ENCODE data around the gene TRIM47. TPM values are rescaled to one million over a fixed set of nuclear protein-coding genes. Genes with fewer than 3 reads are reported as not detected.

The TRIM47 gene
- total RNA-seq, 1 experiment from 2014 or later: 86.7 TPM

GRCh38 chr17:75920045-75920560 lies 41.7 kb upstream of the TRIM47 start (continued):
- TF ChIP-seq SRF (IDR thresholded peaks at IDR 0.05; ENCODE audit: low read depth): no peak
- TF ChIP-seq TCF7L2 (IDR thresholded peaks at IDR 0.05; ENCODE audit: borderline replicate concordance, extremely low read depth, insufficient read depth, insufficient read length): no peak
- TF ChIP-seq CEBPB (IDR thresholded peaks at IDR 0.05; ENCODE audit: low read depth): no peak
- TF ChIP-seq YY1 (IDR thresholded peaks at IDR 0.05; ENCODE audit: extremely low read depth, insufficient replicate concordance, low read depth, low read length): no peak

- peaks cover 0 to 8% of the 10 kb centered on the region in 2 experiments; a peak in 2 of 4 replicates for H3K4me1 ChIP-seq (ENCODE audit: control insufficient read depth in 1 of 2, insufficient read depth in 2 of 2, low read length in 2 of 2)
- CTCF ChIA-PET: interaction anchor here (0.6 kb wide), 1 partner anchor 14 kb away, joined by 4 read pairs; no protein-coding TSS in a partner anchor
- H2AFZ ChIP-seq (ENCODE audit: low read depth, low read length, poor library complexity, severe bottlenecking): no peak overlapping the region
- POLR2A ChIA-PET: interaction anchor here (0.9 kb wide), 1 partner anchor 140 kb away, joined by 3 read pairs; a partner anchor contains a TSS
- intact Hi-C loops (cut with micrococcal nuclease): no loop called here
- no TSS peak for BruUV-seq (replicated peaks)
- no peaks in the 10 kb centered on the region for H3K79me2 ChIP-seq (ENCODE audit: insufficient read depth, low read length)
- H3K9me2 ChIP-seq (ENCODE audit: insufficient read depth): no peaks in the 10 kb centered on the region
- H3K36me3 ChIP-seq (ENCODE audit: control insufficient read depth in 1 of 2, insufficient read depth in 2 of 2, low read length in 2 of 2): no peaks in the 10 kb centered on the region
- H4K20me1 ChIP-seq (ENCODE audit: insufficient read depth): no peaks in the 10 kb centered on the region
- H3K9me3 ChIP-seq (ENCODE audit: control insufficient read depth in 1 of 2, insufficient read depth in 1 of 2, low read depth in 1 of 2, low read length in 2 of 2): no peaks in the 10 kb centered on the region
- no peak overlapping the region; the same call in 1 of the 2 replicates for H3K27ac ChIP-seq (ENCODE audit: low read depth, low read length)
- H3K4me2 ChIP-seq (ENCODE audit: low read length): no peak overlapping the region
- no peak for ATAC-seq
- RAD21 ChIA-PET (ENCODE audit: low non-redundant PET in 1 of 2, low total read pairs in 2 of 2, uncharacterized antibody in 2 of 2, unreplicated experiment in 2 of 2): no interaction called here
- DNase-seq (ENCODE audit: low read depth, low spot score): no peak
- H3K4me3 ChIP-seq (replicated peaks in 1 of 2; ENCODE audit: low read depth in 1 of 2, low read length in 2 of 2): no peak overlapping the region
- no peak for TF ChIP-seq SIN3A (IDR thresholded peaks at IDR 0.05; ENCODE audit: low read depth)
- TF ChIP-seq FOSL1 (IDR thresholded peaks at IDR 0.05; ENCODE audit: low read depth): no peak
- TF ChIP-seq ZBTB33 (IDR thresholded peaks at IDR 0.05; ENCODE audit: extremely low read depth, insufficient replicate concordance, low read length): no peak
- no peak for TF ChIP-seq ATF3 (IDR thresholded peaks at IDR 0.05)
- TF ChIP-seq SP1 (IDR thresholded peaks at IDR 0.05; ENCODE audit: low read depth): no peak
- TF ChIP-seq EZH2 (IDR thresholded peaks at IDR 0.05): no peak
- TF ChIP-seq EZH2phosphoT487 (IDR thresholded peaks at IDR 0.05; ENCODE audit: borderline replicate concordance): no peak
- no peak for TF ChIP-seq ZNF274 (IDR thresholded peaks at IDR 0.05; ENCODE audit: low read depth, low read length)
- no peak; the same call in 1 of the 2 replicates for TF ChIP-seq ZFX (IDR thresholded peaks at IDR 0.05)
- TF ChIP-seq REST (IDR thresholded peaks at IDR 0.05; ENCODE audit: low read depth): no peak
- TF ChIP-seq CBX3 (IDR thresholded peaks at IDR 0.05; ENCODE audit: low read depth): no peak
- H3K9ac ChIP-seq (ENCODE audit: low read length): no peak overlapping the region
- no peaks in the 10 kb centered on the region for H3K27me3 ChIP-seq (ENCODE audit: insufficient read depth, low read length)
These were observed 41.2 kb upstream of the TRIM47 start for GRCh38 chr17:75919611-75920010.

Measured in HCT116 (cell line).